HepG2 (cell line): ENCODE results near the gene DHX34. TPM values are rescaled to one million over a fixed set of nuclear protein-coding genes. Genes with fewer than 3 reads are reported as not detected.

Experiments used
- CEBPB ChIP-seq: IDR thresholded peaks from 2 replicates; pipeline ENCODE4 v1.6.1; 2011; ENCODE audit warnings: low read depth, low read length, improper control_type of control experiment, borderline replicate concordance
- ELF4 ChIP-seq: sonication (generic); formaldehyde crosslinking; IDR thresholded peaks from 2 replicates; pipeline ENCODE4 v1.5.0; 2020; ENCODE audit warnings: missing genetic modification reagents, mild to moderate bottlenecking, moderate library complexity, borderline replicate concordance
- FOXC1 ChIP-seq: sonication (generic); formaldehyde crosslinking; IDR thresholded peaks from 2 replicates; pipeline ENCODE4 v1.8.0; 2022; ENCODE audit warnings: mild to moderate bottlenecking, missing genetic modification reagents, borderline replicate concordance
- KDM1A ChIP-seq: IDR thresholded peaks from 2 replicates; pipeline ENCODE4 v1.6.1; 2016; ENCODE audit warnings: missing compliant biosample characterization
- MEIS2 ChIP-seq: sonication (generic); formaldehyde crosslinking; IDR thresholded peaks from 2 replicates; pipeline ENCODE4 v1.9.0; 2021; ENCODE audit warnings: mild to moderate bottlenecking, missing genetic modification reagents
- NFE2L1 ChIP-seq: sonication (generic); formaldehyde crosslinking; IDR thresholded peaks from 2 replicates; pipeline ENCODE4 v1.4.0; 2020; ENCODE audit warnings: missing genetic modification reagents, mild to moderate bottlenecking, borderline replicate concordance
- PRDM10 ChIP-seq: sonication (generic); formaldehyde crosslinking; IDR thresholded peaks from 2 replicates; pipeline ENCODE4 v1.4.0; 2020; ENCODE audit warnings: low read depth, missing genetic modification reagents
- REPIN1 ChIP-seq: sonication (generic); formaldehyde crosslinking; IDR thresholded peaks from 2 replicates; pipeline ENCODE4 v1.8.0; 2022; ENCODE audit warnings: missing genetic modification reagents, low read depth, mild to moderate bottlenecking, borderline replicate concordance
- TFDP2 ChIP-seq: sonication (generic); formaldehyde crosslinking; IDR thresholded peaks from 2 replicates; pipeline ENCODE4 v1.4.0; 2020; ENCODE audit warnings: missing genetic modification reagents
- ZBTB33 ChIP-seq: sonication (generic); formaldehyde crosslinking; IDR thresholded peaks from 2 replicates; pipeline ENCODE4 v1.4.0; 2020; ENCODE audit warnings: missing genetic modification reagents
- ZBTB42 ChIP-seq: sonication (generic); formaldehyde crosslinking; IDR thresholded peaks from 2 replicates; pipeline ENCODE4 v1.5.0; 2020; ENCODE audit warnings: mild to moderate bottlenecking, missing genetic modification reagents
- ZNF160 ChIP-seq: sonication (generic); formaldehyde crosslinking; IDR thresholded peaks from 2 replicates; pipeline ENCODE4 v1.8.0; 2022; ENCODE audit warnings: mild to moderate bottlenecking, inconsistent platforms, missing genetic modification reagents
- ZNF17 ChIP-seq: sonication (generic); formaldehyde crosslinking; IDR thresholded peaks from 2 replicates; pipeline ENCODE4 v1.5.0; 2020; ENCODE audit warnings: mild to moderate bottlenecking, missing genetic modification reagents
- ZNF577 ChIP-seq: sonication (generic); formaldehyde crosslinking; IDR thresholded peaks from 2 replicates; pipeline ENCODE4 v1.4.0; 2020; ENCODE audit warnings: mild to moderate bottlenecking, low read depth, missing genetic modification reagents, borderline replicate concordance
- ZNF616 ChIP-seq: sonication (generic); formaldehyde crosslinking; IDR thresholded peaks from 2 replicates; pipeline ENCODE4 v1.5.0; 2020; ENCODE audit warnings: low read depth, mild to moderate bottlenecking, missing genetic modification reagents
- ZNF652 ChIP-seq: IDR thresholded peaks from 2 replicates; pipeline ENCODE4 v1.6.1; 2016; ENCODE audit warnings: low read depth, borderline replicate concordance
- ZNF788 ChIP-seq: sonication (generic); formaldehyde crosslinking; IDR thresholded peaks from 2 replicates; pipeline ENCODE4 v1.5.0; 2020; ENCODE audit warnings: mild to moderate bottlenecking, missing genetic modification reagents, borderline replicate concordance
- ZNF839 ChIP-seq: sonication (generic); formaldehyde crosslinking; IDR thresholded peaks from 2 replicates; pipeline ENCODE4 v1.4.0; 2020; ENCODE audit warnings: missing genetic modification reagents, mild to moderate bottlenecking, borderline replicate concordance
- ZNF883 ChIP-seq: sonication (generic); formaldehyde crosslinking; IDR thresholded peaks from 2 replicates; pipeline ENCODE4 v1.5.1; 2020; ENCODE audit warnings: mild to moderate bottlenecking, missing genetic modification reagents; ENCODE audit errors: not compliant biosample characterization
- polyA plus RNA-seq, 8 experiments: library from polyadenylated mRNA; depleted of rRNA in 3 of 8; stranded (reverse) in 7 of 8; unstranded in 1 of 8; fragments of >200 nt; fragmentation: Illumina TruSeq in 4 of 8; extraction: Trizol in 4 of 8; gene quantifications; 2 replicates each; pipeline versions ENCODE4 v1.2.1 to v1.2.3, GENCODE V29; 2011 to 2016; ENCODE audit warnings: low read depth in 4 of 8, missing spikeins in 1 of 8, mixed read lengths in 1 of 8; ENCODE audit not compliant: insufficient read depth in 1 of 8
- total RNA-seq, 5 experiments: library from RNA; depleted of rRNA; stranded (reverse); fragments of >200 nt; fragmentation: Illumina TruSeq; extraction: Trizol; gene quantifications; 2 replicates each; pipeline ENCODE4 v1.2.3, GENCODE V29; 2016; ENCODE audit warnings: low read depth in 1 of 5
- TF ChIP-seq, protein P1 (sequence below): sonication (generic); formaldehyde crosslinking; IDR thresholded peaks from 2 replicates; pipeline ENCODE4 v1.4.0; 2020; ENCODE audit warnings: missing genetic modification reagents

The DHX34 gene
- total and polyA plus RNA-seq, 2 of the 13 experiments (the other 11 are each of a cell fraction or from before 2014, with no cell fraction given), result 9.2 to 12.0 TPM

GRCh38 chr19:47315125-47315821 lies 33.8 kb upstream of the DHX34 start (continued):
- TF ChIP-seq ZNF652 (peak; percentile 100), PRDM10 (CRISPR knock-in tag) (peak; percentile 79; the same call in 1 of the 2 replicates), REPIN1 (CRISPR knock-in tag) (peak; percentile 64; the same call in 1 of the 2 replicates), ELF4 (no peak), ZNF577 (CRISPR knock-in tag) (no peak), TFDP2 (CRISPR knock-in tag) (no peak), ZNF616 (0 out of 2 replicates have a peak, but pooled peaks have one; percentile 56), ZNF883 (CRISPR knock-in tag) (no peak), FOXC1 (CRISPR knock-in tag) (no peak), CEBPB (peak; percentile 99), ZNF17 (no peak), ZNF839 (CRISPR knock-in tag) (no peak), ZNF160 (CRISPR knock-in tag) (no peak), ZNF788 (CRISPR knock-in tag) (peak; percentile 86), KDM1A (0 out of 2 replicates have a peak, but pooled peaks have one; percentile 61), MEIS2 (CRISPR knock-in tag) (peak; percentile 96; the same call in 1 of the 2 replicates), ZBTB42 (0 out of 2 replicates have a peak, but pooled peaks have one; percentile 44), ZBTB33 (CRISPR knock-in tag) (peak; percentile 61; the same call in 1 of the 2 replicates), NFE2L1 (no peak)
- TF ChIP-seq, protein P1, sequence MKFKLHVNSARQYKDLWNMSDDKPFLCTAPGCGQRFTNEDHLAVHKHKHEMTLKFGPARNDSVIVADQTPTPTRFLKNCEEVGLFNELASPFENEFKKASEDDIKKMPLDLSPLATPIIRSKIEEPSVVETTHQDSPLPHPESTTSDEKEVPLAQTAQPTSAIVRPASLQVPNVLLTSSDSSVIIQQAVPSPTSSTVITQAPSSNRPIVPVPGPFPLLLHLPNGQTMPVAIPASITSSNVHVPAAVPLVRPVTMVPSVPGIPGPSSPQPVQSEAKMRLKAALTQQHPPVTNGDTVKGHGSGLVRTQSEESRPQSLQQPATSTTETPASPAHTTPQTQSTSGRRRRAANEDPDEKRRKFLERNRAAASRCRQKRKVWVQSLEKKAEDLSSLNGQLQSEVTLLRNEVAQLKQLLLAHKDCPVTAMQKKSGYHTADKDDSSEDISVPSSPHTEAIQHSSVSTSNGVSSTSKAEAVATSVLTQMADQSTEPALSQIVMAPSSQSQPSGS (CRISPR knock-in tag), result peak; percentile 96
